IMR-90 (cell line): ENCODE results near the gene ITSN2. TPM values are rescaled to one million over a fixed set of nuclear protein-coding genes. Genes with fewer than 3 reads are reported as not detected.

Experiments
- ATAC-seq: fragments of 200-7000 bp; cut with Tn5 transposase; 2 replicates; pipeline ENCODE4 v1.9.1; 2020; ENCODE audit warnings: low read depth, mild to moderate bottlenecking, moderate library complexity
- BruUV-seq: library from RNA; stranded (reverse); fragments of 400-500 nt; replicated peaks from 2 replicates; lab custom pipeline; 2021; lab: Mats Ljungman, UMichigan
- CTCF ChIA-PET: fragments of 300-600 bp; formaldehyde crosslinking; extraction: SDS; loops from one replicate; lab custom pipeline; 2021; ENCODE audit warnings: antibody characterized with exemption; lab: Yijun Ruan, JAX
- POLR2A ChIA-PET: fragments of 300-600 bp; sonication (Branson Sonifier 250); formaldehyde crosslinking; loops from one replicate; lab custom pipeline; 2022; ENCODE audit warnings: antibody characterized with exemption; ENCODE audit not compliant: unreplicated experiment; lab: Charles Lee
- DNase-seq: peaks from one replicate; pipeline ENCODE4 v3.0.0; 2013
- H2AFZ ChIP-seq: replicated peaks from 2 replicates; pipeline ENCODE3; 2013; ENCODE audit warnings: low read length, mild to moderate bottlenecking; ENCODE audit not compliant: poor library complexity
- H2AK5ac ChIP-seq: 2 replicates; pipeline ENCODE4 v1.6.1; 2013; ENCODE audit warnings: low read depth, low read length, inconsistent platforms
- H2AK9ac ChIP-seq: replicated peaks from 2 replicates; pipeline ENCODE3; 2013; ENCODE audit warnings: mild to moderate bottlenecking, low read depth, low read length, moderate library complexity; ENCODE audit not compliant: poor library complexity
- H2BK120ac ChIP-seq: 2 replicates; pipeline ENCODE4 v1.6.1; 2013; ENCODE audit warnings: low read depth, low read length, inconsistent platforms
- H2BK15ac ChIP-seq: 3 replicates; pipeline ENCODE4 v1.6.1; 2013; ENCODE audit warnings: low read depth, low read length, inconsistent platforms
- H2BK20ac ChIP-seq: 2 replicates; pipeline ENCODE4 v1.6.1; 2013; ENCODE audit warnings: low read depth, mild to moderate bottlenecking, inconsistent platforms, low read length, moderate library complexity
- H2BK5ac ChIP-seq: 2 replicates; pipeline ENCODE4 v1.6.1; 2013; ENCODE audit warnings: mild to moderate bottlenecking, low read depth, low read length, inconsistent platforms; ENCODE audit not compliant: poor library complexity, severe bottlenecking
- H3K14ac ChIP-seq: replicated peaks from 2 replicates; pipeline ENCODE4 v1.6.1; 2013; ENCODE audit warnings: low read depth, low read length, inconsistent platforms
- H3K18ac ChIP-seq: 2 replicates; pipeline ENCODE4 v1.6.1; 2013; ENCODE audit warnings: low read depth, low read length, control low read depth
- H3K23ac ChIP-seq: 2 replicates; pipeline ENCODE4 v1.6.1; 2013; ENCODE audit warnings: low read depth, low read length, inconsistent platforms
- H3K27ac ChIP-seq: 2 replicates; pipeline ENCODE4 v1.5.1; 2013; ENCODE audit warnings: mild to moderate bottlenecking, control low read depth, low read length; ENCODE audit not compliant: insufficient read depth
- H3K27me3 ChIP-seq: 2 replicates; pipeline ENCODE4 v1.6.1; 2013; ENCODE audit warnings: low read length; ENCODE audit not compliant: control insufficient read depth, insufficient read depth
- H3K36me3 ChIP-seq: 2 replicates; pipeline ENCODE4 v1.6.1; 2013; ENCODE audit warnings: low read length, mixed read lengths; ENCODE audit not compliant: control insufficient read depth, insufficient read depth
- H3K4ac ChIP-seq: 2 replicates; pipeline ENCODE4 v1.6.1; 2013; ENCODE audit warnings: low read depth, low read length, inconsistent platforms
- H3K4me1 ChIP-seq: 2 replicates; pipeline ENCODE4 v1.6.1; 2013; ENCODE audit warnings: low read length, mixed read lengths; ENCODE audit not compliant: control insufficient read depth, insufficient read depth
- H3K4me2 ChIP-seq: 2 replicates; pipeline ENCODE4 v1.6.1; 2013; ENCODE audit warnings: low read depth, mild to moderate bottlenecking, control low read depth, low read length, moderate library complexity
- H3K4me3 ChIP-seq: 2 replicates; pipeline ENCODE4 v1.5.1; 2013; ENCODE audit warnings: low read depth, mild to moderate bottlenecking, control low read depth, low read length, moderate library complexity; ENCODE audit not compliant: insufficient read depth
- H3K56ac ChIP-seq: 2 replicates; pipeline ENCODE4 v1.6.1; 2013; ENCODE audit warnings: low read length, inconsistent platforms; ENCODE audit not compliant: insufficient read depth; ENCODE audit errors: extremely low read depth
- H3K79me1 ChIP-seq, 2 experiments: 2 replicates each; pipeline ENCODE4 v1.6.1; 2013; ENCODE audit warnings: low read length in 2 of 2, inconsistent platforms in 1 of 2, low read depth in 1 of 2
- H3K9ac ChIP-seq: 2 replicates; pipeline ENCODE4 v1.6.1; 2013; ENCODE audit warnings: low read depth, low read length, control low read depth
- H3K9me1 ChIP-seq: 2 replicates; pipeline ENCODE4 v1.6.1; 2013; ENCODE audit warnings: low read length, inconsistent platforms; ENCODE audit not compliant: insufficient read depth
- H3K9me3 ChIP-seq: 2 replicates; pipeline ENCODE4 v1.6.1; 2013; ENCODE audit warnings: low read length; ENCODE audit not compliant: control insufficient read depth, insufficient read depth
- H4K20me1 ChIP-seq: 2 replicates; pipeline ENCODE4 v1.6.1; 2013; ENCODE audit warnings: low read length, inconsistent platforms; ENCODE audit not compliant: insufficient read depth
- H4K5ac ChIP-seq: 2 replicates; pipeline ENCODE4 v1.6.1; 2013; ENCODE audit warnings: mild to moderate bottlenecking, low read depth, low read length, control low read depth
- H4K8ac ChIP-seq, 2 experiments: 2 replicates each; pipeline ENCODE4 v1.6.1; 2013; ENCODE audit warnings: low read depth in 2 of 2, low read length in 2 of 2, control low read depth in 1 of 2, inconsistent platforms in 1 of 2
- H4K91ac ChIP-seq: 2 replicates; pipeline ENCODE4 v1.6.1; 2013; ENCODE audit warnings: low read depth, low read length, inconsistent platforms; ENCODE audit not compliant: insufficient read depth
- BHLHE40 ChIP-seq: fragments of 150-350 bp; IDR thresholded peaks from 2 replicates; pipeline ENCODE4 v1.6.1; 2016; ENCODE audit warnings: mild to moderate bottlenecking, low read depth, low read length
- CEBPB ChIP-seq: IDR thresholded peaks from 2 replicates; pipeline ENCODE4 v1.6.1; 2012; ENCODE audit warnings: low read depth, low read length, improper control_type of control experiment
- CHD1 ChIP-seq: IDR thresholded peaks from 2 replicates; pipeline ENCODE4 v1.6.1; 2012; ENCODE audit warnings: low read depth, low read length, improper control_type of control experiment
- CTCF ChIP-seq: conservative IDR thresholded peaks from 2 replicates; pipeline ENCODE4 v1.5.1; 2012; ENCODE audit warnings: mild to moderate bottlenecking, low read depth, low read length, improper control_type of control experiment
- ELK1 ChIP-seq: fragments of 150-350 bp; IDR thresholded peaks from 2 replicates; pipeline ENCODE4 v1.6.1; 2016; ENCODE audit warnings: low read depth, mild to moderate bottlenecking, low read length, moderate library complexity, borderline replicate concordance
- FOS ChIP-seq: fragments of 150-350 bp; IDR thresholded peaks from 2 replicates; pipeline ENCODE4 v1.6.1; 2016; ENCODE audit warnings: low read depth, low read length
- MAFK ChIP-seq: IDR thresholded peaks from 2 replicates; pipeline ENCODE4 v1.6.1; 2012; ENCODE audit warnings: low read depth, low read length, improper control_type of control experiment
- MAZ ChIP-seq: IDR thresholded peaks from 2 replicates; pipeline ENCODE4 v1.6.1; 2012; ENCODE audit warnings: low read depth, mild to moderate bottlenecking, low read length, improper control_type of control experiment, moderate library complexity, borderline replicate concordance
- MXI1 ChIP-seq: IDR thresholded peaks from 2 replicates; pipeline ENCODE4 v1.6.1; 2012; ENCODE audit warnings: low read depth, mild to moderate bottlenecking, low read length, moderate library complexity, borderline replicate concordance
- NFE2L2 ChIP-seq: fragments of 150-350 bp; IDR thresholded peaks from 2 replicates; pipeline ENCODE4 v1.6.1; 2016; ENCODE audit warnings: low read depth, mild to moderate bottlenecking, low read length
- POLR2A ChIP-seq: IDR thresholded peaks from 2 replicates; pipeline ENCODE4 v1.6.1; 2012; ENCODE audit warnings: mild to moderate bottlenecking, low read depth, low read length
- RAD21 ChIP-seq: IDR thresholded peaks from 2 replicates; pipeline ENCODE4 v1.6.1; 2012; ENCODE audit warnings: low read length, improper control_type of control experiment
- RCOR1 ChIP-seq: IDR thresholded peaks from 2 replicates; pipeline ENCODE4 v1.6.1; 2012; ENCODE audit warnings: mild to moderate bottlenecking, low read length, improper control_type of control experiment; ENCODE audit not compliant: insufficient replicate concordance
- RFX5 ChIP-seq: IDR thresholded peaks from 2 replicates; pipeline ENCODE4 v1.8.0; 2012; ENCODE audit warnings: low read depth, mild to moderate bottlenecking, low read length, moderate library complexity
- SMC3 ChIP-seq: fragments of 150-350 bp; IDR thresholded peaks from 2 replicates; pipeline ENCODE4 v1.6.1; 2016; ENCODE audit warnings: low read depth, mild to moderate bottlenecking, antibody characterized with exemption, low read length, moderate library complexity
- USF2 ChIP-seq: fragments of 150-350 bp; IDR thresholded peaks from 2 replicates; pipeline ENCODE4 v1.6.1; 2017; ENCODE audit warnings: mild to moderate bottlenecking, antibody characterized with exemption, low read length, low read depth
- dilution Hi-C: fragments of 300-500 bp; cut with HindIII; formaldehyde crosslinking; loops from one replicate; pipeline ENCODE4 v1.14.3; 2018; ENCODE audit warnings: low sequenced_read_pairs; ENCODE audit not compliant: unreplicated experiment
- in situ Hi-C: fragments of 300-500 bp; cut with MboI; formaldehyde crosslinking; loops from 3 replicates; pipeline ENCODE4 v1.14.3; 2019; ENCODE audit warnings: low sequenced_read_pairs, inconsistent platforms, mixed read lengths
- intact Hi-C: fragments of 100-400 bp; cut with micrococcal nuclease; formaldehyde crosslinking; loops from 2 replicates; pipeline ENCODE4 v1.10.0; 2022
- polyA plus RNA-seq, 3 experiments: library from polyadenylated mRNA; depleted of rRNA; stranded (reverse); fragments of >200 nt; gene quantifications; 2 replicates each; pipeline ENCODE4 v1.2.3, GENCODE V29; 2012; ENCODE audit warnings: low replicate concordance in 1 of 3
- total RNA-seq: library from RNA; depleted of rRNA; stranded (reverse); fragments of >200 nt; gene quantifications from 2 replicates; pipeline ENCODE4 v1.2.3, GENCODE V29; 2012

ITSN2 gene
- total and polyA plus RNA-seq, 2 of the 4 experiments (the other 2 are of a cell fraction), result 10.7 to 17.2 TPM

- POLR2A ChIA-PET, result no interaction called here
- no peak overlapping the region for H2BK5ac ChIP-seq
Measured at GRCh38 chr2:24352664-24353063, 7.7 kb downstream of the ITSN2 start.

More at GRCh38 chr2:24352664-24353063, 7.7 kb downstream of the ITSN2 start:
- TF ChIP-seq BHLHE40, result no peak
- TF ChIP-seq SMC3, result no peak
- no peak for TF ChIP-seq FOS
- no peak for TF ChIP-seq NFE2L2
- no peak for TF ChIP-seq POLR2A
- no peak for TF ChIP-seq MAZ
- TF ChIP-seq CHD1, result no peak
- no peak for TF ChIP-seq RCOR1
- TF ChIP-seq CTCF, result no peak
- TF ChIP-seq ELK1, result no peak
- no peak for TF ChIP-seq MAFK
- TF ChIP-seq CEBPB, result no peak
- TF ChIP-seq RAD21, result no peak
- no peak for TF ChIP-seq RFX5
- no peak for TF ChIP-seq USF2
- no peak for TF ChIP-seq MXI1
- H3K79me1 ChIP-seq, result peaks cover 26 to 61% of the 10 kb centered on the region in 2 experiments
- H3K4me1 ChIP-seq, result no peaks in the 10 kb centered on the region; the same call in 1 of the 2 replicates
- peaks cover 3% of the 10 kb centered on the region; the same call in 1 of the 2 replicates for H3K9me1 ChIP-seq
- H2AFZ ChIP-seq, result no peak overlapping the region
- dilution Hi-C loops, result no loop called here
- H3K14ac ChIP-seq, result no peak overlapping the region
- no TSS peak for BruUV-seq
- DNase-seq (no peak), ATAC-seq (no peak)
- in situ Hi-C loops, result no loop called here
- peaks cover 13% of the 10 kb centered on the region for H4K20me1 ChIP-seq
- H3K4me2 ChIP-seq, result no peak overlapping the region
- intact Hi-C loops, result loop anchor here (2.0 to 10.0 kb wide), 2 partner anchors 38 to 428 kb away; partner anchors contain the start of gene ATAD2B
- H3K4ac ChIP-seq, result no peak overlapping the region
- H3K18ac ChIP-seq, result no peak overlapping the region
- no peak overlapping the region for H2BK15ac ChIP-seq
- H3K56ac ChIP-seq, result no peak overlapping the region
- H2BK20ac ChIP-seq, result no peak overlapping the region
- no peaks in the 10 kb centered on the region for H3K36me3 ChIP-seq
- no peak overlapping the region for H3K23ac ChIP-seq
- CTCF ChIA-PET, result interaction anchor here (0.7 to 0.8 kb wide), 2 partner anchors 19 to 86 kb away, joined by 3 read pairs; no protein-coding TSS in a partner anchor
- no peak overlapping the region for H4K8ac ChIP-seq
- no peaks in the 10 kb centered on the region for H3K9me3 ChIP-seq
- no peak overlapping the region for H4K91ac ChIP-seq
- H2AK5ac ChIP-seq, result no peak overlapping the region
- no peaks in the 10 kb centered on the region for H3K27me3 ChIP-seq
- H2BK120ac ChIP-seq, result no peak overlapping the region
- no peak overlapping the region for H3K4me3 ChIP-seq
- no peak overlapping the region for H2AK9ac ChIP-seq
- no peak overlapping the region for H3K27ac ChIP-seq
- no peak overlapping the region for H3K9ac ChIP-seq
- no peak overlapping the region for H4K5ac ChIP-seq
